ENCODE results near the gene SMIM1. TPM values are rescaled to one million over a fixed set of nuclear protein-coding genes. Genes with fewer than 3 reads are reported as not detected.

Gene SMIM1
- total RNA-seq, 1 donor from 2014 or later, result 10.8 TPM

DNA sequence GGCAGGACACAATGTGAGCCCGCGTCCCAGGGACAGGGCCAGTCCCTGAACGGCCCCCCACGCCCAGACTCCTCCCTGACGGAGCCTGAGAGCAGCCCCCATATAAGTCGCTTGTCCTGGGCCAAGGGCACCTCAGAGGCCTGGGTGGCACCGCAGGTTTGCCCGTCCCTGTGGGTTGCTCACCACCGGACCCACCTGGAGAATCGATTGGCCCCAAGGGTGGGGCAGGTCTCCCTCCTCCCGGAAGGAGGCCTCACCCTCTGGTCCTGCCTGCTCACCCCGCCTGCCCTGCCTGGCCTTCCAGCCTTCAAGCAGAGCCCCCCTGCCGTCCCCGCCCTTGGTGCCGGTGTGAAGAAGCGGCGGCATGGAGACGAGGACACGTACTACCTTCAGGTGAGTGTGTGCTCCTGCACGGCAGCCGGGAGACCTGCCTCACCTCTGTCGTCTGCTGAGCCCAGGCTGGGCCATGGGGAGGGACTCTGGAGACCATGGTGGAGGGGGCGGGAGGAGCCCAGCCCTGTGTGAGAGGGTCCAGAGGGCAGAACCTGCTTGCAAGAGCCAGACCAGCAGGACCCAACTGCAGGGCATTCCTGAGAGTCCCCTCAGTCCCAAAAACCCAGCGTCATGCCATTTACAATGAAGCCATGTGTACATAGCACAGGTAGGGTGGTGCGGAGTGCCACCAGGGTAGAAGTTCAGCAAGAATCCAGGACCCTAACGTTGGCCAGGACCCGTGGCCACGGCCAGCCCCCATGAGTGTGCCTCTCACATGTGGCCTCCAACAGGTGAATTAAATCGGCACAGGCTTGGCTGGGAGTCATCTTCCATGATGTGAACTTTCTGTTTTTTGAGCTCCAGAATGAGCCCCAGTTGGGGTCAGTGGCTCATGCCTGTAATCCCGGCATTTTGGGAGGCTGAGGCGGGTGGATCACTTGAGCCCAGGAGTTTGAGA, 44.4 kb upstream of the SMIM1 start:
- H3K9me3 Mint-ChIP-seq (ENCODE audit: low read depth), result no peaks in the 10 kb centered on the region
- H3K4me1 Mint-ChIP-seq (ENCODE audit: low read depth), result no peaks in the 10 kb centered on the region
- no peak for DNase-seq (ENCODE audit: low spot score, unreplicated experiment)
- no peak overlapping the region for H3K4me3 Mint-ChIP-seq (ENCODE audit: low read depth)
- no peak for TF ChIP-seq CTCF (IDR thresholded peaks at IDR 0.05; ENCODE audit: unreplicated experiment)
- no peaks in the 10 kb centered on the region for H3K36me3 Mint-ChIP-seq (ENCODE audit: insufficient read depth)
- H3K27me3 Mint-ChIP-seq, result peaks cover 7% of the 10 kb centered on the region
- no peak overlapping the region for H3K27ac Mint-ChIP-seq

- no peak for TF ChIP-seq CTCF (IDR thresholded peaks at IDR 0.05; ENCODE audit: unreplicated experiment)
- Mint-ChIP-seq H3K4me1 (ENCODE audit: low read depth) (no peaks in the 10 kb centered on the region), H3K4me3 (ENCODE audit: low read depth) (no peak overlapping the region), H3K9me3 (ENCODE audit: low read depth) (no peaks in the 10 kb centered on the region), H3K36me3 (ENCODE audit: insufficient read depth) (no peaks in the 10 kb centered on the region), H3K27me3 (peaks cover 7% of the 10 kb centered on the region), H3K27ac (no peak overlapping the region)
- DNase-seq (ENCODE audit: low spot score, unreplicated experiment), result no peak
These were observed 42.7 kb upstream of the SMIM1 start for GRCh38 chr1:3729594-3730542.

GRCh38 chr1:3730543-3731247, 41.9 kb upstream of the SMIM1 start:
- TF ChIP-seq CTCF (IDR thresholded peaks at IDR 0.05; ENCODE audit: unreplicated experiment), result no peak

GRCh38 chr1:3731583-3732433, 40.7 kb upstream of the SMIM1 start:
- TF ChIP-seq CTCF (IDR thresholded peaks at IDR 0.05; ENCODE audit: unreplicated experiment), result no peak
- Mint-ChIP-seq H3K36me3 (ENCODE audit: insufficient read depth) (no peaks in the 10 kb centered on the region), H3K4me3 (ENCODE audit: low read depth) (no peak overlapping the region), H3K27me3 (peaks cover 7% of the 10 kb centered on the region), H3K4me1 (ENCODE audit: low read depth) (no peaks in the 10 kb centered on the region), H3K27ac (no peak overlapping the region), H3K9me3 (ENCODE audit: low read depth) (no peaks in the 10 kb centered on the region)
- DNase-seq (ENCODE audit: low spot score, unreplicated experiment), result no peak

More at GRCh38 chr1:3730543-3731247, 41.9 kb upstream of the SMIM1 start:
- no peaks in the 10 kb centered on the region for H3K9me3 Mint-ChIP-seq (ENCODE audit: low read depth)
- DNase-seq (ENCODE audit: low spot score, unreplicated experiment), result no peak
- no peaks in the 10 kb centered on the region for H3K36me3 Mint-ChIP-seq (ENCODE audit: insufficient read depth)
- no peaks in the 10 kb centered on the region for H3K4me1 Mint-ChIP-seq (ENCODE audit: low read depth)
- no peak overlapping the region for H3K4me3 Mint-ChIP-seq (ENCODE audit: low read depth)
- H3K27ac Mint-ChIP-seq, result peak overlapping the region; percentile 52
- H3K27me3 Mint-ChIP-seq, result peaks cover 7% of the 10 kb centered on the region

Measured in progenitor cell of endocrine pancreas (in vitro differentiated cells).